GM12878 (cell line): ENCODE measurements around the gene GFRA1. TPM values are rescaled to one million over a fixed set of nuclear protein-coding genes. Genes with fewer than 3 reads are reported as not detected.

Source experiments
- ATAC-seq: fragments of 200-7000 bp; cut with Tn5 transposase; 3 replicates; pipeline ENCODE4 v1.9.1; 2020; ENCODE audit warnings: mild to moderate bottlenecking, moderate library complexity
- BruUV-seq: library from RNA; stranded (reverse); fragments of 400-500 nt; replicated peaks from 2 replicates; lab custom pipeline; 2021; lab: Mats Ljungman, UMichigan
- CTCF ChIA-PET: fragments of 300-600 bp; sonication (Branson Sonifier 250); formaldehyde crosslinking; extraction: SDS; loops from one replicate; lab custom pipeline; 2021; ENCODE audit warnings: inconsistent platforms; lab: Yijun Ruan, JAX
- POLR2A ChIA-PET: fragments of 350-600 bp; formaldehyde crosslinking; extraction: SDS; loops from one replicate; lab custom pipeline; 2021; ENCODE audit warnings: inconsistent platforms; lab: Charles Lee
- RAD21 ChIA-PET: fragments of 300-600 bp; sonication (Branson Sonifier 250); formaldehyde crosslinking; loops from one replicate; lab custom pipeline; 2023; ENCODE audit warnings: antibody characterized with exemption; ENCODE audit not compliant: unreplicated experiment; lab: Charles Lee
- SMC1A ChIA-PET: fragments of 300-600 bp; sonication (Branson Sonifier 250); formaldehyde crosslinking; loops from one replicate; lab custom pipeline; 2023; ENCODE audit not compliant: unreplicated experiment, uncharacterized antibody; lab: Charles Lee
- DNase-seq: peaks from one replicate; pipeline ENCODE4 v3.0.0-alpha.2; 2011; ENCODE audit warnings: low read depth, low spot score
- FAIRE-seq: peaks from 3 replicates; lab custom pipeline; 2011; peaks lifted over from hg19 to GRCh38; lab: Jason Lieb, UNC
- H2AFZ ChIP-seq: 2 replicates; pipeline ENCODE4 v1.6.0; 2011; ENCODE audit warnings: low read depth, low read length, control low read depth; ENCODE audit not compliant: control insufficient read depth
- H3K27ac ChIP-seq: 2 replicates; pipeline ENCODE4 v1.5.1; 2011; ENCODE audit warnings: control low read depth; ENCODE audit not compliant: control insufficient read depth, insufficient read depth
- H3K27me3 ChIP-seq, 2 experiments: replicated peaks in 1 of 2; 2 replicates each; pipeline versions ENCODE4 v1.6.0 to v1.6.1; 2011; ENCODE audit warnings: low read length in 1 of 2; ENCODE audit not compliant: control insufficient read depth in 2 of 2, insufficient read depth in 2 of 2
- H3K36me3 ChIP-seq, 2 experiments: 2 replicates each; pipeline ENCODE4 v1.5.1; 2011; ENCODE audit warnings: low read length in 1 of 2; ENCODE audit not compliant: control insufficient read depth in 2 of 2, insufficient read depth in 2 of 2
- H3K4me1 ChIP-seq: 2 replicates; pipeline ENCODE4 v1.6.1; 2011; ENCODE audit warnings: mild to moderate bottlenecking, low read length, moderate library complexity, mixed read lengths; ENCODE audit not compliant: control insufficient read depth, insufficient read depth
- H3K4me2 ChIP-seq: 2 replicates; pipeline ENCODE4 v1.6.0; 2011; ENCODE audit warnings: control low read depth; ENCODE audit not compliant: control insufficient read depth, insufficient read depth
- H3K4me3 ChIP-seq: fragments of 200-600 bp; sonication (generic); 2 replicates; pipeline ENCODE4 v1.5.1; 2016
- H3K79me2 ChIP-seq: 2 replicates; pipeline ENCODE4 v1.6.0; 2011; ENCODE audit warnings: low read length; ENCODE audit not compliant: control insufficient read depth, insufficient read depth
- H3K9ac ChIP-seq: 2 replicates; pipeline ENCODE4 v1.8.0; 2011; ENCODE audit warnings: low read length, control low read depth, mixed read lengths; ENCODE audit not compliant: control insufficient read depth, insufficient read depth
- H3K9me3 ChIP-seq: replicated peaks from 3 replicates; pipeline ENCODE4 v1.5.1; 2011; ENCODE audit warnings: mild to moderate bottlenecking, low read length; ENCODE audit not compliant: control insufficient read depth, insufficient read depth
- H4K20me1 ChIP-seq: 2 replicates; pipeline ENCODE4 v1.6.0; 2011; ENCODE audit not compliant: control insufficient read depth, insufficient read depth
- EZH2 ChIP-seq: IDR thresholded peaks from 2 replicates; pipeline ENCODE4 v1.6.1; 2012; ENCODE audit warnings: low read depth, mild to moderate bottlenecking, control low read depth, inconsistent platforms, low read length, borderline replicate concordance; ENCODE audit not compliant: control insufficient read depth
- GABPA ChIP-seq: IDR thresholded peaks from 2 replicates; pipeline ENCODE4 v1.6.1; 2014; ENCODE audit warnings: antibody characterized with exemption, low read depth, mild to moderate bottlenecking, inconsistent platforms
- IKZF2 ChIP-seq, 2 experiments: fragments of 450-650 bp; IDR thresholded peaks; 2 replicates each; pipeline ENCODE4 v1.6.1; 2017; ENCODE audit warnings: mild to moderate bottlenecking in 2 of 2, moderate library complexity in 2 of 2
- NRF1 ChIP-seq: conservative IDR thresholded peaks from 2 replicates; pipeline ENCODE4 v1.6.1; 2011; ENCODE audit warnings: mild to moderate bottlenecking, low read depth, low read length, improper control_type of control experiment
- PAX5 ChIP-seq: IDR thresholded peaks from 2 replicates; pipeline ENCODE4 v1.6.1; 2011; ENCODE audit warnings: low read depth, low read length, borderline replicate concordance
- SREBF2 ChIP-seq: IDR thresholded peaks from 2 replicates; pipeline ENCODE4 v1.6.1; 2012; ENCODE audit warnings: mild to moderate bottlenecking, low read length
- SUPT20H ChIP-seq: IDR thresholded peaks from 2 replicates; pipeline ENCODE4 v1.6.1; 2011; ENCODE audit warnings: low read depth, mild to moderate bottlenecking, low read length, moderate library complexity, borderline replicate concordance; ENCODE audit not compliant: control insufficient read depth
- WRNIP1 ChIP-seq: IDR thresholded peaks from 2 replicates; pipeline ENCODE4 v1.6.1; 2011; ENCODE audit warnings: low read depth, low read length, improper control_type of control experiment, borderline replicate concordance
- ZNF24 ChIP-seq: fragments of 450-650 bp; IDR thresholded peaks from 2 replicates; pipeline ENCODE4 v1.6.1; 2017; ENCODE audit warnings: antibody characterized with exemption, mild to moderate bottlenecking
- WGBS: methylation state at CpG from one replicate; pipeline ENCODE4 v1.1.6; 2016; ENCODE audit warnings: low lambda C conversion rate; ENCODE audit not compliant: insufficient replicate concordance, insufficient coverage; ENCODE audit errors: missing lambda C conversion rate; 5-methylcytosine and 5-hydroxymethylcytosine counted together
- in situ Hi-C: fragments of 300-500 bp; cut with MboI; formaldehyde crosslinking; loops from 9 replicates; pipeline ENCODE4 v1.14.3; 2018; ENCODE audit warnings: mixed read lengths
- intact Hi-C: fragments of 100-400 bp; cut with micrococcal nuclease; formaldehyde crosslinking; loops from one replicate; pipeline ENCODE4 v1.14.2; 2022; ENCODE audit not compliant: unreplicated experiment
- polyA plus RNA-seq, 11 experiments: library from polyadenylated mRNA; depleted of rRNA in 4 of 11; unstranded in 6 of 11; stranded (reverse) in 5 of 11; fragments of >200 nt; fragmentation: Nextera tagmentation in 4 of 11; fragmentation: Illumina TruSeq in 1 of 11; extraction: Ambion mirVana in 4 of 11; extraction: Trizol in 1 of 11; gene quantifications; 1 replicate in 1 of 11; 2 replicates in 10 of 11; pipeline versions ENCODE4 v1.2.1 to v1.2.3, GENCODE V29; 2011 to 2016; ENCODE audit warnings: inconsistent platforms in 2 of 11, missing spikeins in 2 of 11, low read depth in 1 of 11
- total RNA-seq, 4 experiments: library from RNA; depleted of rRNA in 3 of 4; stranded (reverse); fragments of >200 nt in 3 of 4; fragmentation: Illumina TruSeq in 1 of 4; extraction: Trizol in 1 of 4; gene quantifications; 2 replicates each; pipeline versions ENCODE4 v1.2.1 to v1.2.3, GENCODE V29; 2013 to 2021
- TF ChIP-seq, protein P1 (sequence below): fragments of 450-650 bp; IDR thresholded peaks from 2 replicates; pipeline ENCODE4 v1.6.1; 2018; ENCODE audit warnings: borderline replicate concordance, mild to moderate bottlenecking; ENCODE audit not compliant: partially characterized antibody
- TF ChIP-seq, protein P2 (sequence below): IDR thresholded peaks from 2 replicates; pipeline ENCODE4 v1.6.1; 2011; ENCODE audit warnings: borderline replicate concordance, low read depth, mild to moderate bottlenecking, moderate library complexity, mixed read lengths, low read length; ENCODE audit not compliant: insufficient read depth; ENCODE audit errors: extremely low read length
- TF ChIP-seq, protein P3 (sequence below): IDR thresholded peaks from 2 replicates; pipeline ENCODE4 v1.6.1; 2011; ENCODE audit warnings: low read depth, low read length, improper control_type of control experiment, borderline replicate concordance
- TF ChIP-seq, protein P4 (sequence below): fragments of 450-650 bp; IDR thresholded peaks from 2 replicates; pipeline ENCODE4 v1.6.1; 2014; ENCODE audit warnings: mild to moderate bottlenecking
- TF ChIP-seq, protein P5 (sequence below): fragments of 450-650 bp; IDR thresholded peaks from 2 replicates; pipeline ENCODE4 v1.6.1; 2017; ENCODE audit warnings: mild to moderate bottlenecking

The GFRA1 gene
- total and polyA plus RNA-seq, 10 of the 15 experiments (the other 5 are each of a cell fraction or from before 2014, with no cell fraction given) = 0.05 to 0.19 TPM; not detected in 8

DNA sequence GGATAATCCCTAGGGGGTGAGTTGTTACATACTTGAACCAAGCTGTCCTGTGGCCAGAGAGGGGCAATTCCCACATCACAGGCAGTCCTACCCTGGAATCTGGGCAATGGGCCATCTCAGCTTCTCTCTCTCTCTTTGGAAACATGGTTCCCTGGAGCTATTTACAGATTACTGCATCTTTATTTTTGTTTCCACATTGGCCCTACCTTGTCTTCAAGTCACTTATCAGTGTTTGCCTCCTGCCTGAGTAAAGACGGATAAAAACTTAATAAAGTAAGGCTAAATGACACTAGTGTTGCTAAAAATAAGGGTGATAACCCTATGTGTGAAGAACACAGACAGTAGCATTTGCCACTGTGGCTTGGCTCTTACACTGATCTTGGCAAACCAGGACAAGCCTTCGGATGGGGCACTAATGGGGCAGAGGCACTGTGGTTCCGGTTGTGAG is 228.2 kb downstream of the GFRA1 start:
- WGBS = 37% methylated on average over 3 of the region's 3 CpGs
- Histone ChIP-seq H3K4me2 (no peak overlapping the region), H3K4me3 (no peak overlapping the region), H3K27me3 (no peaks in the 10 kb centered on the region), H3K36me3 (no peaks in the 10 kb centered on the region), H3K9ac (no peak overlapping the region), H3K27ac (no peak overlapping the region), H4K20me1 (no peaks in the 10 kb centered on the region), H3K4me1 (no peaks in the 10 kb centered on the region), H2AFZ (no peak overlapping the region), H3K79me2 (no peaks in the 10 kb centered on the region), H3K9me3 (no peaks in the 10 kb centered on the region)
- FAIRE-seq (no peak), ATAC-seq (no peak), DNase-seq (no peak)
- ChIA-PET POLR2A (no interaction called here), RAD21 (no interaction called here), CTCF (interaction anchor here (0.6 kb wide), 1 partner anchor 743 kb away, joined by 3 read pairs; no protein-coding TSS in a partner anchor), SMC1A (no interaction called here)
- no TSS peak for BruUV-seq
- TF ChIP-seq ZNF24 (no peak), IKZF2 (IDR thresholded peaks at IDR 0.05) (no peak), GABPA (no peak), EZH2 (no peak), WRNIP1 (no peak), SUPT20H (no peak), NRF1 (no peak), SREBF2 (no peak), PAX5 (no peak)
- TF ChIP-seq, protein P1, sequence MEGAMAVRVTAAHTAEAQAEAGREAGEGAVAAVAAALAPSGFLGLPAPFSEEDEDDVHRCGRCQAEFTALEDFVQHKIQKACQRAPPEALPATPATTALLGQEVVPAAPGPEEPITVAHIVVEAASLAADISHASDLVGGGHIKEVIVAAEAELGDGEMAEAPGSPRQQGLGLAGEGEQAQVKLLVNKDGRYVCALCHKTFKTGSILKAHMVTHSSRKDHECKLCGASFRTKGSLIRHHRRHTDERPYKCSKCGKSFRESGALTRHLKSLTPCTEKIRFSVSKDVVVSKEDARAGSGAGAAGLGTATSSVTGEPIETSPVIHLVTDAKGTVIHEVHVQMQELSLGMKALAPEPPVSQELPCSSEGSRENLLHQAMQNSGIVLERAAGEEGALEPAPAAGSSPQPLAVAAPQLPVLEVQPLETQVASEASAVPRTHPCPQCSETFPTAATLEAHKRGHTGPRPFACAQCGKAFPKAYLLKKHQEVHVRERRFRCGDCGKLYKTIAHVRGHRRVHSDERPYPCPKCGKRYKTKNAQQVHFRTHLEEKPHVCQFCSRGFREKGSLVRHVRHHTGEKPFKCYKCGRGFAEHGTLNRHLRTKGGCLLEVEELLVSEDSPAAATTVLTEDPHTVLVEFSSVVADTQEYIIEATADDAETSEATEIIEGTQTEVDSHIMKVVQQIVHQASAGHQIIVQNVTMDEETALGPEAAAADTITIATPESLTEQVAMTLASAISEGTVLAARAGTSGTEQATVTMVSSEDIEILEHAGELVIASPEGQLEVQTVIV = no peak
- TF ChIP-seq, protein P2, sequence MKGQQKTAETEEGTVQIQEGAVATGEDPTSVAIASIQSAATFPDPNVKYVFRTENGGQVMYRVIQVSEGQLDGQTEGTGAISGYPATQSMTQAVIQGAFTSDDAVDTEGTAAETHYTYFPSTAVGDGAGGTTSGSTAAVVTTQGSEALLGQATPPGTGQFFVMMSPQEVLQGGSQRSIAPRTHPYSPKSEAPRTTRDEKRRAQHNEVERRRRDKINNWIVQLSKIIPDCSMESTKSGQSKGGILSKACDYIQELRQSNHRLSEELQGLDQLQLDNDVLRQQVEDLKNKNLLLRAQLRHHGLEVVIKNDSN = no peak
- TF ChIP-seq, protein P3, sequence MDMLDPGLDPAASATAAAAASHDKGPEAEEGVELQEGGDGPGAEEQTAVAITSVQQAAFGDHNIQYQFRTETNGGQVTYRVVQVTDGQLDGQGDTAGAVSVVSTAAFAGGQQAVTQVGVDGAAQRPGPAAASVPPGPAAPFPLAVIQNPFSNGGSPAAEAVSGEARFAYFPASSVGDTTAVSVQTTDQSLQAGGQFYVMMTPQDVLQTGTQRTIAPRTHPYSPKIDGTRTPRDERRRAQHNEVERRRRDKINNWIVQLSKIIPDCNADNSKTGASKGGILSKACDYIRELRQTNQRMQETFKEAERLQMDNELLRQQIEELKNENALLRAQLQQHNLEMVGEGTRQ = no peak
- TF ChIP-seq, protein P4, sequence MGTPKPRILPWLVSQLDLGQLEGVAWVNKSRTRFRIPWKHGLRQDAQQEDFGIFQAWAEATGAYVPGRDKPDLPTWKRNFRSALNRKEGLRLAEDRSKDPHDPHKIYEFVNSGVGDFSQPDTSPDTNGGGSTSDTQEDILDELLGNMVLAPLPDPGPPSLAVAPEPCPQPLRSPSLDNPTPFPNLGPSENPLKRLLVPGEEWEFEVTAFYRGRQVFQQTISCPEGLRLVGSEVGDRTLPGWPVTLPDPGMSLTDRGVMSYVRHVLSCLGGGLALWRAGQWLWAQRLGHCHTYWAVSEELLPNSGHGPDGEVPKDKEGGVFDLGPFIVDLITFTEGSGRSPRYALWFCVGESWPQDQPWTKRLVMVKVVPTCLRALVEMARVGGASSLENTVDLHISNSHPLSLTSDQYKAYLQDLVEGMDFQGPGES = no peak
- TF ChIP-seq, protein P5, sequence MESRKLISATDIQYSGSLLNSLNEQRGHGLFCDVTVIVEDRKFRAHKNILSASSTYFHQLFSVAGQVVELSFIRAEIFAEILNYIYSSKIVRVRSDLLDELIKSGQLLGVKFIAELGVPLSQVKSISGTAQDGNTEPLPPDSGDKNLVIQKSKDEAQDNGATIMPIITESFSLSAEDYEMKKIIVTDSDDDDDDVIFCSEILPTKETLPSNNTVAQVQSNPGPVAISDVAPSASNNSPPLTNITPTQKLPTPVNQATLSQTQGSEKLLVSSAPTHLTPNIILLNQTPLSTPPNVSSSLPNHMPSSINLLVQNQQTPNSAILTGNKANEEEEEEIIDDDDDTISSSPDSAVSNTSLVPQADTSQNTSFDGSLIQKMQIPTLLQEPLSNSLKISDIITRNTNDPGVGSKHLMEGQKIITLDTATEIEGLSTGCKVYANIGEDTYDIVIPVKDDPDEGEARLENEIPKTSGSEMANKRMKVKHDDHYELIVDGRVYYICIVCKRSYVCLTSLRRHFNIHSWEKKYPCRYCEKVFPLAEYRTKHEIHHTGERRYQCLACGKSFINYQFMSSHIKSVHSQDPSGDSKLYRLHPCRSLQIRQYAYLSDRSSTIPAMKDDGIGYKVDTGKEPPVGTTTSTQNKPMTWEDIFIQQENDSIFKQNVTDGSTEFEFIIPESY = no peak
- intact Hi-C loops = no loop called here
- in situ Hi-C loops = no loop called here
